HepG2 (cell line): ENCODE measurements around the gene SEPHS2. TPM values are rescaled to one million over a fixed set of nuclear protein-coding genes. Genes with fewer than 3 reads are reported as not detected.

ENCODE experiments used
- CBX2 ChIP-seq, 2 experiments: fragments of 200-600 bp in 1 of 2; sonication (generic); formaldehyde crosslinking in 1 of 2; IDR thresholded peaks; 2 replicates each; pipeline versions ENCODE4 v1.7.0 to v1.8.1; 2018 to 2022; ENCODE audit warnings: low read depth in 2 of 2, low read length in 1 of 2, mild to moderate bottlenecking in 1 of 2, missing genetic modification reagents in 1 of 2
- FOXJ3 ChIP-seq: sonication (generic); formaldehyde crosslinking; IDR thresholded peaks from 2 replicates; pipeline ENCODE4 v1.4.0; 2020; ENCODE audit warnings: missing genetic modification reagents, mild to moderate bottlenecking, borderline replicate concordance
- HES4 ChIP-seq: sonication (generic); formaldehyde crosslinking; IDR thresholded peaks from 2 replicates; pipeline ENCODE4 v1.9.0; 2021; ENCODE audit warnings: mild to moderate bottlenecking, missing genetic modification reagents, borderline replicate concordance
- KLF6 ChIP-seq: IDR thresholded peaks from 2 replicates; pipeline ENCODE4 v1.8.0; 2016; ENCODE audit warnings: missing biosample characterization, missing genetic modification reagents
- NAIF1 ChIP-seq: sonication (generic); formaldehyde crosslinking; IDR thresholded peaks from 2 replicates; pipeline ENCODE4 v1.5.0; 2020; ENCODE audit warnings: mild to moderate bottlenecking, missing genetic modification reagents, borderline replicate concordance
- SALL2 ChIP-seq: sonication (generic); formaldehyde crosslinking; IDR thresholded peaks from 2 replicates; pipeline ENCODE4 v1.8.1; 2023; ENCODE audit warnings: mild to moderate bottlenecking, missing genetic modification reagents, inconsistent platforms
- SP4 ChIP-seq: sonication (generic); formaldehyde crosslinking; IDR thresholded peaks from 2 replicates; pipeline ENCODE4 v1.8.1; 2023; ENCODE audit warnings: mild to moderate bottlenecking, missing genetic modification reagents
- STAT5B ChIP-seq: sonication (generic); formaldehyde crosslinking; IDR thresholded peaks from 2 replicates; pipeline ENCODE4 v1.4.0; 2020; ENCODE audit warnings: missing genetic modification reagents
- THYN1 ChIP-seq: sonication (generic); formaldehyde crosslinking; IDR thresholded peaks from 2 replicates; pipeline ENCODE4 v1.8.1; 2023; ENCODE audit warnings: low read depth, mild to moderate bottlenecking, moderate library complexity, missing genetic modification reagents, borderline replicate concordance
- ZBTB7B ChIP-seq: sonication (generic); formaldehyde crosslinking; IDR thresholded peaks from 2 replicates; pipeline ENCODE4 v1.4.0; 2020; ENCODE audit warnings: missing genetic modification reagents
- ZNF101 ChIP-seq: sonication (generic); formaldehyde crosslinking; IDR thresholded peaks from 2 replicates; pipeline ENCODE4 v1.4.0; 2020; ENCODE audit warnings: mild to moderate bottlenecking, low read depth, missing genetic modification reagents, borderline replicate concordance
- ZNF17 ChIP-seq: sonication (generic); formaldehyde crosslinking; IDR thresholded peaks from 2 replicates; pipeline ENCODE4 v1.5.0; 2020; ENCODE audit warnings: mild to moderate bottlenecking, missing genetic modification reagents
- ZNF350 ChIP-seq: sonication (generic); formaldehyde crosslinking; IDR thresholded peaks from 2 replicates; pipeline ENCODE4 v1.4.0; 2020; ENCODE audit warnings: mild to moderate bottlenecking, low read depth, missing genetic modification reagents, borderline replicate concordance
- ZNF782 ChIP-seq: sonication (generic); formaldehyde crosslinking; IDR thresholded peaks from 2 replicates; pipeline ENCODE4 v1.4.0; 2020; ENCODE audit warnings: missing genetic modification reagents, mild to moderate bottlenecking, borderline replicate concordance
- polyA plus RNA-seq, 8 experiments: library from polyadenylated mRNA; depleted of rRNA in 3 of 8; stranded (reverse) in 7 of 8; unstranded in 1 of 8; fragments of >200 nt; fragmentation: Illumina TruSeq in 4 of 8; extraction: Trizol in 4 of 8; gene quantifications; 2 replicates each; pipeline versions ENCODE4 v1.2.1 to v1.2.3, GENCODE V29; 2011 to 2016; ENCODE audit warnings: low read depth in 4 of 8, missing spikeins in 1 of 8, mixed read lengths in 1 of 8; ENCODE audit not compliant: insufficient read depth in 1 of 8
- total RNA-seq, 5 experiments: library from RNA; depleted of rRNA; stranded (reverse); fragments of >200 nt; fragmentation: Illumina TruSeq; extraction: Trizol; gene quantifications; 2 replicates each; pipeline ENCODE4 v1.2.3, GENCODE V29; 2016; ENCODE audit warnings: low read depth in 1 of 5
- TF ChIP-seq, protein P1 (sequence below): sonication (generic); formaldehyde crosslinking; IDR thresholded peaks from 2 replicates; pipeline ENCODE4 v1.4.0; 2020; ENCODE audit warnings: missing genetic modification reagents
- TF ChIP-seq, protein P2 (sequence below): sonication (generic); formaldehyde crosslinking; IDR thresholded peaks from 2 replicates; pipeline ENCODE4 v1.5.0; 2020; ENCODE audit warnings: missing genetic modification reagents
- TF ChIP-seq, protein P3 (sequence below): IDR thresholded peaks from 2 replicates; pipeline ENCODE4 v1.6.1; 2016; ENCODE audit warnings: control low read depth
- TF ChIP-seq, protein P4 (sequence below): sonication (generic); formaldehyde crosslinking; IDR thresholded peaks from 2 replicates; pipeline ENCODE4 v1.8.0; 2022; ENCODE audit warnings: missing genetic modification reagents, mild to moderate bottlenecking, borderline replicate concordance
- TF ChIP-seq, protein P5 (sequence below): sonication (generic); formaldehyde crosslinking; IDR thresholded peaks from 2 replicates; pipeline ENCODE4 v1.4.0; 2020; ENCODE audit warnings: low read depth, missing genetic modification reagents

SEPHS2 gene
- total and polyA plus RNA-seq, 2 of the 13 experiments (the other 11 are each of a cell fraction or from before 2014, with no cell fraction given): 20.7 to 127 TPM

DNA sequence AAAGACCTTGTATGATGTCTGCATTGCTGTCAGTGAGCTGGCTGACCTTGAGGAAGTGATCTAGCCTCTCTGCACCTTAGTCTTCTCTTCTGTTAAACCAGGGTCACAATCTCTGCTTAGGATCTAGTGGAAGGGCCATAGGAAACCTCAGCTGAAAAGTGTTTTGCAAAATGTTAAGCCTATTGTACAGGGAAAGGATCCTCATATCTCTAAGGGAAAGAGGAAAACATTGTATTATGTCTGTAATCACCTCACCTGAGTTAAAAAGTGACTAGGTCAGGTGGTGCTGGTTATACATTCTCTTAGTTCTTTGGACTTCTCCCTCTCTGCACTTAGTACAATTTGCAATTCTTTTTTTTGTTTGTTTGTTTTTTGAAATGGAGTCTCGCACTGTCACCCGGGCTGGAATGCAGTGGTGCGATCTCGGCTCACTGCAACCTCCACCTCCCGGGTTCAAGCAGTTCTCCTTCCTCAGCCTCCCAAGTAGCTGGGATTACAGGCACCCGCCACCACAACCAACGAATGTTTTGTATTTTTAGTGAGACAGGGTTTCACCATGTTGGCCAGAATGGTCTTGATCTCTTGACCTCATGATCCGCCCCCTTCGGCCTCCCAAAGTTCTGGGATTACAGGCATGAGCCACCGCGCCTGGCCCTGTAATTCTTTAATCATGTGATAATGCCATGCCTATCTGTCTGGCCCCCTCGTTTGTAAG, 2.0 kb upstream of the SEPHS2 start (continued):
- TF ChIP-seq, protein P1, sequence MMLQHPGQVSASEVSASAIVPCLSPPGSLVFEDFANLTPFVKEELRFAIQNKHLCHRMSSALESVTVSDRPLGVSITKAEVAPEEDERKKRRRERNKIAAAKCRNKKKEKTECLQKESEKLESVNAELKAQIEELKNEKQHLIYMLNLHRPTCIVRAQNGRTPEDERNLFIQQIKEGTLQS (CRISPR knock-in tag): no peak
- TF ChIP-seq FOXJ3 (CRISPR knock-in tag) (peak; percentile 82; the same call in 1 of the 2 replicates), NAIF1 (CRISPR knock-in tag) (peak; percentile 53; the same call in 1 of the 2 replicates), KLF6 (peak; percentile 46; the same call in 1 of the 2 replicates), ZNF782 (CRISPR knock-in tag) (no peak), ZNF17 (CRISPR knock-in tag) (no peak), THYN1 (CRISPR knock-in tag) (no peak), ZNF101 (CRISPR knock-in tag) (0 out of 2 replicates have a peak, but pooled peaks have one; percentile 75), STAT5B (CRISPR knock-in tag) (0 out of 2 replicates have a peak, but pooled peaks have one; percentile 9), SP4 (CRISPR knock-in tag) (no peak), ZNF350 (peak; percentile 75; the same call in 1 of the 2 replicates), HES4 (CRISPR knock-in tag) (no peak), ZBTB7B (CRISPR knock-in tag) (peak; percentile 64; the same call in 1 of the 2 replicates), SALL2 (CRISPR knock-in tag) (peak; percentile 64; the same call in 1 of the 2 replicates), CBX2 (IDR thresholded peaks at IDR 0.05; ENCODE audit: low read depth, low read length) (no peak), CBX2 (CRISPR knock-in tag; IDR thresholded peaks at IDR 0.05; ENCODE audit: low read depth) (no peak)
- TF ChIP-seq, protein P2, sequence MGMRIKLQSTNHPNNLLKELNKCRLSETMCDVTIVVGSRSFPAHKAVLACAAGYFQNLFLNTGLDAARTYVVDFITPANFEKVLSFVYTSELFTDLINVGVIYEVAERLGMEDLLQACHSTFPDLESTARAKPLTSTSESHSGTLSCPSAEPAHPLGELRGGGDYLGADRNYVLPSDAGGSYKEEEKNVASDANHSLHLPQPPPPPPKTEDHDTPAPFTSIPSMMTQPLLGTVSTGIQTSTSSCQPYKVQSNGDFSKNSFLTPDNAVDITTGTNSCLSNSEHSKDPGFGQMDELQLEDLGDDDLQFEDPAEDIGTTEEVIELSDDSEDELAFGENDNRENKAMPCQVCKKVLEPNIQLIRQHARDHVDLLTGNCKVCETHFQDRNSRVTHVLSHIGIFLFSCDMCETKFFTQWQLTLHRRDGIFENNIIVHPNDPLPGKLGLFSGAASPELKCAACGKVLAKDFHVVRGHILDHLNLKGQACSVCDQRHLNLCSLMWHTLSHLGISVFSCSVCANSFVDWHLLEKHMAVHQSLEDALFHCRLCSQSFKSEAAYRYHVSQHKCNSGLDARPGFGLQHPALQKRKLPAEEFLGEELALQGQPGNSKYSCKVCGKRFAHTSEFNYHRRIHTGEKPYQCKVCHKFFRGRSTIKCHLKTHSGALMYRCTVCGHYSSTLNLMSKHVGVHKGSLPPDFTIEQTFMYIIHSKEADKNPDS (CRISPR knock-in tag): peak; percentile 73; the same call in 1 of the 2 replicates
- TF ChIP-seq, protein P3, sequence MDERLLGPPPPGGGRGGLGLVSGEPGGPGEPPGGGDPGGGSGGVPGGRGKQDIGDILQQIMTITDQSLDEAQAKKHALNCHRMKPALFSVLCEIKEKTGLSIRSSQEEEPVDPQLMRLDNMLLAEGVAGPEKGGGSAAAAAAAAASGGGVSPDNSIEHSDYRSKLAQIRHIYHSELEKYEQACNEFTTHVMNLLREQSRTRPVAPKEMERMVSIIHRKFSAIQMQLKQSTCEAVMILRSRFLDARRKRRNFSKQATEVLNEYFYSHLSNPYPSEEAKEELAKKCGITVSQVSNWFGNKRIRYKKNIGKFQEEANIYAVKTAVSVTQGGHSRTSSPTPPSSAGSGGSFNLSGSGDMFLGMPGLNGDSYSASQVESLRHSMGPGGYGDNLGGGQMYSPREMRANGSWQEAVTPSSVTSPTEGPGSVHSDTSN (CRISPR knock-in tag): no peak
- TF ChIP-seq, protein P4, sequence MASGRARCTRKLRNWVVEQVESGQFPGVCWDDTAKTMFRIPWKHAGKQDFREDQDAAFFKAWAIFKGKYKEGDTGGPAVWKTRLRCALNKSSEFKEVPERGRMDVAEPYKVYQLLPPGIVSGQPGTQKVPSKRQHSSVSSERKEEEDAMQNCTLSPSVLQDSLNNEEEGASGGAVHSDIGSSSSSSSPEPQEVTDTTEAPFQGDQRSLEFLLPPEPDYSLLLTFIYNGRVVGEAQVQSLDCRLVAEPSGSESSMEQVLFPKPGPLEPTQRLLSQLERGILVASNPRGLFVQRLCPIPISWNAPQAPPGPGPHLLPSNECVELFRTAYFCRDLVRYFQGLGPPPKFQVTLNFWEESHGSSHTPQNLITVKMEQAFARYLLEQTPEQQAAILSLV: no peak
- TF ChIP-seq, protein P5, sequence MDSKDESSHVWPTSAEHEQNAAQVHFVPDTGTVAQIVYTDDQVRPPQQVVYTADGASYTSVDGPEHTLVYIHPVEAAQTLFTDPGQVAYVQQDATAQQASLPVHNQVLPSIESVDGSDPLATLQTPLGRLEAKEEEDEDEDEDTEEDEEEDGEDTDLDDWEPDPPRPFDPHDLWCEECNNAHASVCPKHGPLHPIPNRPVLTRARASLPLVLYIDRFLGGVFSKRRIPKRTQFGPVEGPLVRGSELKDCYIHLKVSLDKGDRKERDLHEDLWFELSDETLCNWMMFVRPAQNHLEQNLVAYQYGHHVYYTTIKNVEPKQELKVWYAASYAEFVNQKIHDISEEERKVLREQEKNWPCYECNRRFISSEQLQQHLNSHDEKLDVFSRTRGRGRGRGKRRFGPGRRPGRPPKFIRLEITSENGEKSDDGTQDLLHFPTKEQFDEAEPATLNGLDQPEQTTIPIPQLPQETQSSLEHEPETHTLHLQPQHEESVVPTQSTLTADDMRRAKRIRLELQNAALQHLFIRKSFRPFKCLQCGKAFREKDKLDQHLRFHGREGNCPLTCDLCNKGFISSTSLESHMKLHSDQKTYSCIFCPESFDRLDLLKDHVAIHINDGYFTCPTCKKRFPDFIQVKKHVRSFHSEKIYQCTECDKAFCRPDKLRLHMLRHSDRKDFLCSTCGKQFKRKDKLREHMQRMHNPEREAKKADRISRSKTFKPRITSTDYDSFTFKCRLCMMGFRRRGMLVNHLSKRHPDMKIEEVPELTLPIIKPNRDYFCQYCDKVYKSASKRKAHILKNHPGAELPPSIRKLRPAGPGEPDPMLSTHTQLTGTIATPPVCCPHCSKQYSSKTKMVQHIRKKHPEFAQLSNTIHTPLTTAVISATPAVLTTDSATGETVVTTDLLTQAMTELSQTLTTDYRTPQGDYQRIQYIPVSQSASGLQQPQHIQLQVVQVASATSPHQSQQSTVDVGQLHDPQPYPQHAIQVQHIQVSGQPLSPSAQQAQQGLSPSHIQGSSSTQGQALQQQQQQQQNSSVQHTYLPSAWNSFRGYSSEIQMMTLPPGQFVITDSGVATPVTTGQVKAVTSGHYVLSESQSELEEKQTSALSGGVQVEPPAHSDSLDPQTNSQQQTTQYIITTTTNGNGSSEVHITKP (CRISPR knock-in tag): peak; percentile 72; the same call in 1 of the 2 replicates
